Ectodermal cell (in vitro differentiated cells): Measurements from ENCODE around the gene SPOP.

ENCODE experiments used
- H3K27ac ChIP-seq: 2 replicates; pipeline ENCODE4 v1.7.0; 2013; ENCODE audit warnings: mild to moderate bottlenecking, low read depth, low read length; ENCODE audit not compliant: insufficient read depth, poor library complexity, severe bottlenecking
- H3K27me3 ChIP-seq: 2 replicates; pipeline ENCODE4 v1.7.0; 2013; ENCODE audit warnings: mild to moderate bottlenecking, low read length; ENCODE audit not compliant: insufficient read depth, control insufficient read depth, poor library complexity, severe bottlenecking
- H3K36me3 ChIP-seq: one replicate; pipeline ENCODE4 v1.7.0; 2013; ENCODE audit warnings: low read length; ENCODE audit not compliant: control insufficient read depth, insufficient read depth
- H3K4me1 ChIP-seq: one replicate; pipeline ENCODE4 v1.7.0; 2013; ENCODE audit warnings: low read length; ENCODE audit not compliant: control insufficient read depth, insufficient read depth
- H3K4me3 ChIP-seq: 2 replicates; pipeline ENCODE4 v1.7.0; 2013; ENCODE audit warnings: low read depth, low read length, control low read depth; ENCODE audit not compliant: insufficient read depth
- H3K9me3 ChIP-seq: 2 replicates; pipeline ENCODE4 v1.7.0; 2013; ENCODE audit warnings: mild to moderate bottlenecking, low read length, moderate library complexity; ENCODE audit not compliant: control insufficient read depth
- WGBS, 2 experiments: methylation state at CpG; one replicate each; pipeline ENCODE4 v1.1.7; 2013; ENCODE audit warnings: missing lambda C conversion rate in 2 of 2; 5-methylcytosine and 5-hydroxymethylcytosine counted together

SPOP gene

GRCh38 chr17:49575679-49576087 lies 102.2 kb downstream of the SPOP start, which contains the start of gene NXPH3:
Gene NXPH3 (plus strand): TSS chr17:49575871. CDS start chr17:49576220, 349 bp downstream.
- Histone ChIP-seq H3K4me3 (peak within 1 kb of the TSS; percentile 82), H3K9me3 (no peaks in the 10 kb centered on the region), H3K27ac (peak within 1 kb of the TSS; percentile 59), H3K27me3 (peaks cover 27% of the 10 kb centered on the region), H3K36me3 (no peaks in the 10 kb centered on the region), H3K4me1 (peaks cover 11% of the 10 kb centered on the region)
- WGBS, 2 experiments: 0 to 1% methylated on average over 55 of the region's 55 CpGs

- no peak overlapping the region for H3K27ac ChIP-seq
- H3K4me3 ChIP-seq: peak overlapping the region; percentile 82
- 7 to 12% methylated on average over 28 to 29 of the region's 29 CpGs for WGBS, 2 experiments
- no peaks in the 10 kb centered on the region for H3K36me3 ChIP-seq
- no peaks in the 10 kb centered on the region for H3K9me3 ChIP-seq
- peaks cover 33% of the 10 kb centered on the region for H3K27me3 ChIP-seq
- H3K4me1 ChIP-seq: peaks cover 11% of the 10 kb centered on the region
These were observed 102.8 kb downstream of the SPOP start for GRCh38 chr17:49574945-49575678.

DNA sequence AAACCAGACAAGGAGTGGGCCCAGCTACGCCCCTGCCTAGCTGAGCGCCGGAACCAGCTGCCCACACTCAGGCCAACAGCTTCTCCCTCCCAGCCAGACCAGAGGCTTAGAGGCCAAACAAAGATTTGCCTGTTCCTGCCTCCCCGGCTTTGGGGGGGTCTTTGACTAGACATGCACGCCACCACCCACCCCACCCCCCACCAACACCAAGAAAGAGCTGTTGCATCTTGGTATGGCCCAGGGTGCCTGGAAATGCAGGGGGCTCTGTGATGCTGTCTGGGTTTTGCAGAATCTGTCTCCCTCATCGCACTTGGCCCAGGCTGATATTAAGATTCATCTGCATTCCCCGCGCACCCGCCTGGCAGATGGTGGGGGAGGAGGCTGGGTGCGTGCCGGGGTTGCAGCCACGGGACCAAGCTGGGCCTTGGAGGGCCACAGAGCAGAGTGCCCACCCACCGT lies 103.5 kb downstream of the SPOP start:
- H3K27me3 ChIP-seq: peaks cover 33% of the 10 kb centered on the region
- H3K4me1 ChIP-seq: peaks cover 11% of the 10 kb centered on the region
- H3K27ac ChIP-seq: no peak overlapping the region
- H3K36me3 ChIP-seq: no peaks in the 10 kb centered on the region
- WGBS, 2 experiments: 78 to 83% methylated on average over 13 of the region's 13 CpGs
- H3K4me3 ChIP-seq: no peak overlapping the region
- no peaks in the 10 kb centered on the region for H3K9me3 ChIP-seq

DNA sequence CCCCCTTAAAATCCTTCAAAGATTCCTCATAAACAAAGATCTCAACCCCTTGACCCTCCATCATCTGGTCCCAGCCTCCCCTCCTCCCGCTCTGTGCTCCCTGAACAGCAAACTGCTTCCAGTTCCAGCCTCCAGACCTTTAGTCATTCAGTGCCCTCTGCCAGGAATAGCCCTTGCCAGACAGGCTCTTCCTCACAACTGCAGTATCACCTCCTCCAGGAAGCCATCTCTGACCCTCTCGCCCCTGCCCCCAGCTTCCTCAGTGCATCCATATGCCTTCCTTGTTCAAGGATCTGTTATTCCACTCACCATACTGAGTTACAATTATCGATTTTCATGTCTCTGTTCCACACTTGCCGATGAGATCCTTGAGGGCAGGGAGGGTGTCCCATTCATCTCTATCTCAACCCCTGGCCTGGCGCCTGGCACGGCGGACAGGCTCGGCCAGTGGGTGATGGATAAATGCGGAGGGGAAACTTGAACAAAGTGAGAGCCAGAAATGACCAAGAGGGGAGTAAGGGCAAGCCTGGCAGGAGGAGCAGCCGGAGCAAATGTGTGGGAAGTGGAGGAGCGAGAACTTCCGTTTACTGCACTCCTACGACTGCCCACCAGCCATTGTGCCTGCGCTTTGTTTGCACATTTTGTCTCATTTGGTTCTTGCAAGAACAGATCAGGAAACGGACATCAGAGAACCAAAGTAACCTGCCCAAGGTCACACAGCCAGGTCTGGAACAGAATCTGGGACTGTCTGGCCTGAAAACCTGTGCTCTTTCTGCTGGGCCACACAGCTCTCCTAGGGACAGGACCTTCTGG lies 104.2 kb downstream of the SPOP start:
- no peaks in the 10 kb centered on the region for H3K36me3 ChIP-seq
- H3K9me3 ChIP-seq: no peaks in the 10 kb centered on the region
- H3K27ac ChIP-seq: no peak overlapping the region
- H3K4me3 ChIP-seq: no peak overlapping the region
- H3K27me3 ChIP-seq: peaks cover 33% of the 10 kb centered on the region
- H3K4me1 ChIP-seq: peaks cover 11% of the 10 kb centered on the region
- 87 to 88% methylated on average over 15 of the region's 15 CpGs for WGBS, 2 experiments

DNA sequence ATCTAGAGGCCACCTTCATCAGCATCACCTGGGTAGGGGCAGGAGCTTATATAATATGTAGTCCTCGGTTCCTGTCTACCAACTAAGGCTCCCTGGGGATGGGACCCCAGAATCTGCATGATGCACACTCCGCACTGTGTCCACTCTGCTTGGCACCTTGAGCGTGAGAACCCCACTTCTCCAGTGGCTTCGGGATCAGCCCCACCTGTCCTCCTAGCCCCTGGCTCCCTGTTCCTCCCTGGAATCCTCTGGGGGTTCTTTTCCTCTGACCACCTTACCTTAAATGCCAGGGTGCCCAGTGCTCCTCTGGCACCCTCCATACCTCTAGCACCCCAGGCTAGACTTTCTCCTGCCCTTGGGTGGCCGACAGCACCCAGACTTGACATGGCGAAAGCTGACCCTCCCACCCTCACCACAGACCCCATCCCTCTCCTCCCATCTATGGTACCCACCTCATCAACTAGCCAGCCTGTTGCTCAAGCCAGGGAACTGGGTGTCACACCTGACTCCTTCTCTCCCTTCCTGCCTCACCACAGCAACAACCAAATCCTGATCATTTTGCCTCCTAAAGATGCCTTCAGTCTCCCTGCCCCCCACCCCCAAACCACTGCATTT lies 105.0 kb downstream of the SPOP start:
- WGBS, 2 experiments: 89 to 95% methylated on average over 6 of the region's 6 CpGs
- H3K9me3 ChIP-seq: no peaks in the 10 kb centered on the region
- peaks cover 10% of the 10 kb centered on the region for H3K4me1 ChIP-seq
- no peaks in the 10 kb centered on the region for H3K36me3 ChIP-seq
- H3K27me3 ChIP-seq: peaks cover 35% of the 10 kb centered on the region
- H3K4me3 ChIP-seq: no peak overlapping the region
- no peak overlapping the region for H3K27ac ChIP-seq

- Histone ChIP-seq H3K27me3 (peaks cover 29% of the 10 kb centered on the region), H3K36me3 (no peaks in the 10 kb centered on the region), H3K9me3 (no peaks in the 10 kb centered on the region), H3K27ac (no peak overlapping the region), H3K4me3 (no peak overlapping the region), H3K4me1 (peaks cover 3% of the 10 kb centered on the region)
- 80 to 89% methylated on average over 3 of the region's 3 CpGs for WGBS, 2 experiments
These were observed 105.7 kb downstream of the SPOP start for GRCh38 chr17:49572226-49572625.

DNA sequence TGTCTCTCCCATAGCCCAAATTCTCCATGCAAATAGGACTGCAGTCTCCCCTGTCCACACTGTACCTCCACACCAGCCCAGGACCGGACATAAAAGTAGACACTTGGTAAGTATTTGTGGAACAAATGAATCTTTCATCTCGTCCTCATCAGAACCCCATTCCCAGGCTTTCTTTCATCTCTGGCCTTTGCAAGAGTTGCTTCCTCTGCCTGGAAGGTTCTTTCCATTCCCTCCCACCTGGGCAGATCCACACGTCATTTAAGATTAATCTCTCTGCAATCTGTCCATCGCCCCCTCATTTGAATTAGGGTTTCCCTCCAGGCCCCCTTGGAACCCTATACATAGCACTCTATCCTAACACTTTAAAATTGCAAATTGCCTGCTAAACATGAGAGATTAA lies 106.1 kb downstream of the SPOP start:
- peaks cover 25% of the 10 kb centered on the region for H3K27me3 ChIP-seq
- no peak overlapping the region for H3K4me3 ChIP-seq
- H3K4me1 ChIP-seq: no peaks in the 10 kb centered on the region
- no peaks in the 10 kb centered on the region for H3K9me3 ChIP-seq
- H3K36me3 ChIP-seq: no peaks in the 10 kb centered on the region
- 74 to 81% methylated on average over 4 of the region's 4 CpGs for WGBS, 2 experiments
- no peak overlapping the region for H3K27ac ChIP-seq

DNA sequence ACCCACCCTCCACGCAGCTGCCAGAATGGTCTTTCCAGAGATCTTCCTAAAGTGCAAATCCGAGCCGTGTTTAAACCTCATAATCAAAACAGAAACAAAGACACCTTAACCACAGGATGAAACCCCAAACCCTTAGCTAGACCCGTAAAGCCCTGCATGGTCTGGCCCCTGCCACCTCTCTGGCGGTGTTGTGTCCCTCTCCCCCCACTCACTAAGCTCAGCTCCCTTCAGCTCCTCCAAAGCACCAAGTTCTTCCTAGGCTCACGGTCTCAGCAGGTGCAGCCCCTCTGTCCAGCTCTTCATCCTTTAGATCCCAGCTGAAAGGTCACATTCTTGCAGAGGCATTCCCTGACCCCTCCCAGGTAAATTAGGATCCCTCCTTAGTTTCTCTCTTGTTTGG lies 106.6 kb downstream of the SPOP start:
- Histone ChIP-seq H3K4me3 (no peak overlapping the region), H3K9me3 (no peaks in the 10 kb centered on the region), H3K36me3 (no peaks in the 10 kb centered on the region), H3K4me1 (no peaks in the 10 kb centered on the region), H3K27ac (no peak overlapping the region), H3K27me3 (peaks cover 25% of the 10 kb centered on the region)
- WGBS, 2 experiments: 69% methylated on average over 6 of the region's 6 CpGs

- WGBS, 2 experiments: 73 to 77% methylated on average over 11 of the region's 11 CpGs
- no peaks in the 10 kb centered on the region for H3K36me3 ChIP-seq
- H3K27ac ChIP-seq: no peak overlapping the region
- no peak overlapping the region for H3K4me3 ChIP-seq
- H3K4me1 ChIP-seq: no peaks in the 10 kb centered on the region
- H3K27me3 ChIP-seq: peaks cover 25% of the 10 kb centered on the region
- H3K9me3 ChIP-seq: no peaks in the 10 kb centered on the region
These were observed 107.2 kb downstream of the SPOP start for GRCh38 chr17:49570540-49571242.
